K562 (cell line): ENCODE data around the gene CFHR4. TPM values are rescaled to one million over a fixed set of nuclear protein-coding genes. Genes with fewer than 3 reads are reported as not detected.

ENCODE experiments used
- ATAC-seq: fragments of 200-7000 bp; cut with Tn5 transposase; 3 replicates; pipeline ENCODE4 v1.9.1; 2020; ENCODE audit warnings: moderate library complexity
- BruUV-seq: library from RNA; stranded (reverse); fragments of 400-500 nt; replicated peaks from 2 replicates; lab custom pipeline; 2021; lab: Mats Ljungman, UMichigan
- CTCF ChIA-PET: fragments of 300-600 bp; formaldehyde crosslinking; extraction: SDS; loops from one replicate; lab custom pipeline; 2021; ENCODE audit warnings: low intra/inter-chr PET ratio; lab: Yijun Ruan, JAX
- POLR2A ChIA-PET: fragments of 300-600, 350-650 bp; sonication (Branson Sonifier 250); formaldehyde crosslinking; extraction: SDS; loops from one replicate; lab custom pipeline; 2021; ENCODE audit warnings: antibody characterized with exemption, inconsistent platforms; lab: Yijun Ruan, JAX
- DNase-seq, 4 experiments: peaks; one replicate each; pipeline versions ENCODE4 v3.0.0 to v3.0.0-alpha.2; 2011 to 2018; ENCODE audit warnings: low spot score in 3 of 4, mixed read lengths in 3 of 4; ENCODE audit errors: extremely low read depth in 1 of 4
- FAIRE-seq: peaks from 2 replicates; lab custom pipeline; 2011; peaks lifted over from hg19 to GRCh38; lab: Jason Lieb, UNC
- H2AFZ ChIP-seq: 2 replicates; pipeline ENCODE4 v1.6.0; 2011; ENCODE audit warnings: low read depth, low read length, control low read depth, inconsistent platforms
- H3K27ac ChIP-seq: fragments of 200-600 bp; 3 replicates; pipeline ENCODE4 v1.8.0; 2011; ENCODE audit warnings: low read depth, mild to moderate bottlenecking, control low read depth, inconsistent platforms, low read length, moderate library complexity, mixed read lengths; ENCODE audit errors: extremely low read depth
- H3K27me3 ChIP-seq, 2 experiments: fragments of 300-600 bp in 1 of 2; 2 replicates in 1 of 2; 3 replicates in 1 of 2; pipeline versions ENCODE4 v1.6.0 to v1.8.0; 2011; ENCODE audit warnings: inconsistent platforms in 2 of 2, low read length in 2 of 2, mild to moderate bottlenecking in 1 of 2, mixed read lengths in 1 of 2, moderate library complexity in 1 of 2; ENCODE audit not compliant: control insufficient read depth in 2 of 2, insufficient read depth in 2 of 2
- H3K36me3 ChIP-seq: fragments of 300-600 bp; 3 replicates; pipeline ENCODE4 v1.8.0; 2011; ENCODE audit warnings: mild to moderate bottlenecking, low read length, inconsistent platforms; ENCODE audit not compliant: control insufficient read depth, insufficient read depth
- H3K4me1 ChIP-seq, 2 experiments: fragments of 200-600 bp in 1 of 2; replicated peaks in 1 of 2; 2 replicates in 1 of 2; 3 replicates in 1 of 2; pipeline versions ENCODE4 v1.5.1 to v1.8.0; 2011; ENCODE audit warnings: inconsistent platforms in 2 of 2, low read length in 2 of 2, mild to moderate bottlenecking in 1 of 2, mixed read lengths in 1 of 2, moderate library complexity in 1 of 2; ENCODE audit not compliant: control insufficient read depth in 2 of 2, insufficient read depth in 2 of 2
- H3K4me2 ChIP-seq: 2 replicates; pipeline ENCODE4 v1.6.1; 2011; ENCODE audit warnings: low read length, control low read depth, inconsistent platforms, mixed read lengths; ENCODE audit not compliant: insufficient read depth
- H3K4me3 ChIP-seq: fragments of 200-600 bp; sonication (generic), shearing (Covaris generic); 2 replicates; pipeline ENCODE4 v1.5.1; 2016; ENCODE audit warnings: control low read depth, inconsistent platforms
- H3K79me2 ChIP-seq: fragments of 200-600 bp; 3 replicates; pipeline ENCODE4 v1.8.0; 2011; ENCODE audit warnings: low read length, inconsistent platforms; ENCODE audit not compliant: control insufficient read depth, insufficient read depth
- H3K9ac ChIP-seq, 2 experiments: 2 replicates each; pipeline versions ENCODE4 v1.6.0 to v1.6.1; 2011; ENCODE audit warnings: low read depth in 2 of 2, low read length in 2 of 2, control low read depth in 1 of 2, inconsistent platforms in 1 of 2, mild to moderate bottlenecking in 1 of 2, mixed read lengths in 1 of 2; ENCODE audit not compliant: insufficient read depth in 1 of 2
- H3K9me1 ChIP-seq: one replicate; pipeline ENCODE4 v1.6.0; 2011; ENCODE audit warnings: inconsistent platforms, mild to moderate bottlenecking, low read length, moderate library complexity; ENCODE audit not compliant: control insufficient read depth, insufficient read depth
- H3K9me3 ChIP-seq: replicated peaks from 2 replicates; pipeline ENCODE4 v1.5.1; 2011; ENCODE audit warnings: low read depth, low read length, inconsistent platforms; ENCODE audit not compliant: control insufficient read depth, insufficient read depth
- H4K20me1 ChIP-seq: replicated peaks from 2 replicates; pipeline ENCODE4 v1.6.1; 2011; ENCODE audit warnings: low read length, inconsistent platforms, mixed read lengths; ENCODE audit not compliant: control insufficient read depth, insufficient read depth
- BCOR ChIP-seq: fragments of 450-650 bp; IDR thresholded peaks from 2 replicates; pipeline ENCODE4 v1.6.1; 2016
- BRF1 ChIP-seq: IDR thresholded peaks from 3 replicates; pipeline ENCODE4 v1.6.1; 2011; ENCODE audit warnings: borderline replicate concordance, mild to moderate bottlenecking; ENCODE audit not compliant: insufficient read length; ENCODE audit errors: extremely low read depth
- CBX8 ChIP-seq: fragments of 200-600 bp; sonication (generic); IDR thresholded peaks from 2 replicates; pipeline ENCODE4 v1.6.1; 2012; ENCODE audit warnings: borderline replicate concordance, mixed run types, low read depth, mild to moderate bottlenecking, moderate library complexity, mixed read lengths, low read length, control low read depth, inconsistent platforms; ENCODE audit not compliant: poor library complexity, severe bottlenecking; ENCODE audit errors: extremely low read depth
- ETV6 ChIP-seq, 3 experiments: fragments of 150-350 bp in 1 of 3; sonication (generic) in 1 of 3; formaldehyde crosslinking in 1 of 3; IDR thresholded peaks; 2 replicates each; pipeline versions ENCODE4 v1.6.1 to v1.8.0; 2014 to 2022; ENCODE audit warnings: borderline replicate concordance in 2 of 3, low read depth in 2 of 3, antibody characterized with exemption in 1 of 3, low read length in 1 of 3, mild to moderate bottlenecking in 1 of 3, missing genetic modification reagents in 1 of 3
- HEY1 ChIP-seq: fragments of 250-450 bp; sonication (Bioruptor Pico); IDR thresholded peaks from 2 replicates; pipeline ENCODE4 v1.5.0; 2020; ENCODE audit warnings: mild to moderate bottlenecking, moderate library complexity, borderline replicate concordance
- ILK ChIP-seq: fragments of 450-650 bp; IDR thresholded peaks from 2 replicates; pipeline ENCODE4 v1.6.1; 2016; ENCODE audit warnings: missing genetic modification characterization, low read depth, mild to moderate bottlenecking, missing compliant biosample characterization, moderate library complexity, borderline replicate concordance
- LARP7 ChIP-seq: fragments of 450-650 bp; IDR thresholded peaks from 2 replicates; pipeline ENCODE4 v1.6.1; 2016
- MAFG ChIP-seq: fragments of 450-650 bp; conservative IDR thresholded peaks from 2 replicates; pipeline ENCODE4 v1.6.1; 2016; ENCODE audit warnings: missing genetic modification characterization, missing compliant biosample characterization
- NCOA6 ChIP-seq: fragments of 450-650 bp; IDR thresholded peaks from 2 replicates; pipeline ENCODE4 v1.6.1; 2017; ENCODE audit warnings: mild to moderate bottlenecking
- OTX1 ChIP-seq: fragments of 450-650 bp; formaldehyde crosslinking; IDR thresholded peaks from 2 replicates; pipeline ENCODE4 v1.4.0; 2022; ENCODE audit warnings: mild to moderate bottlenecking
- POLR2B ChIP-seq: fragments of 450-650 bp; IDR thresholded peaks from 2 replicates; pipeline ENCODE4 v1.6.1; 2018; ENCODE audit warnings: low read depth; ENCODE audit not compliant: partially characterized antibody
- RBM15 ChIP-seq: fragments of 200-400 bp; formaldehyde crosslinking; IDR thresholded peaks from 2 replicates; pipeline ENCODE4 v1.6.1; 2018; ENCODE audit warnings: mild to moderate bottlenecking, low read length, moderate library complexity; ENCODE audit not compliant: insufficient read depth
- VEZF1 ChIP-seq: fragments of 200-800 bp; sonication (Bioruptor generic); IDR thresholded peaks from 2 replicates; pipeline ENCODE4 v1.6.1; 2017; ENCODE audit warnings: missing genetic modification characterization, missing compliant biosample characterization
- ZNF184 ChIP-seq: sonication (generic); formaldehyde crosslinking; IDR thresholded peaks from 2 replicates; pipeline ENCODE4 v1.5.0; 2020; ENCODE audit warnings: missing genetic modification reagents
- ZNF76 ChIP-seq: fragments of 250-450 bp; sonication (Bioruptor Pico); IDR thresholded peaks from 2 replicates; pipeline ENCODE4 v1.4.0; 2020; ENCODE audit warnings: mild to moderate bottlenecking, moderate library complexity, borderline replicate concordance
- ZNF778 ChIP-seq: fragments of 450-650 bp; formaldehyde crosslinking; IDR thresholded peaks from 2 replicates; pipeline ENCODE4 v1.4.0; 2020; ENCODE audit warnings: mild to moderate bottlenecking, moderate library complexity
- WGBS: fragments of 100-300 bp; shearing (Covaris generic); methylation state at CpG from one replicate; pipeline ENCODE4 v1.1.6; 2016; ENCODE audit warnings: low coverage, mixed read lengths; ENCODE audit not compliant: insufficient coverage; ENCODE audit errors: missing lambda C conversion rate; 5-methylcytosine and 5-hydroxymethylcytosine counted together
- in situ Hi-C: fragments of 300-500 bp; cut with MboI; formaldehyde crosslinking; loops from 4 replicates; pipeline ENCODE4 v1.15.0; 2018; ENCODE audit warnings: inconsistent platforms, mixed read lengths
- intact Hi-C: fragments of 100-400 bp; cut with micrococcal nuclease; formaldehyde crosslinking; loops from 2 replicates; pipeline ENCODE4 v1.14.2; 2022
- polyA plus RNA-seq, 8 experiments: library from polyadenylated mRNA; depleted of rRNA in 4 of 8; stranded (reverse) in 5 of 8; unstranded in 3 of 8; fragments of >200 nt; fragmentation: Nextera tagmentation in 2 of 8; fragmentation: Illumina TruSeq in 1 of 8; extraction: Ambion mirVana in 2 of 8; extraction: Trizol in 1 of 8; gene quantifications; 2 replicates each; pipeline versions ENCODE4 v1.2.1 to v1.2.3, GENCODE V29; 2011 to 2014; ENCODE audit warnings: inconsistent platforms in 1 of 8, missing spikeins in 1 of 8
- total RNA-seq, 7 experiments: library from RNA; depleted of rRNA in 6 of 7; stranded (reverse); fragments of >200 nt in 6 of 7; fragmentation: Illumina TruSeq in 2 of 7; extraction: Trizol in 2 of 7; gene quantifications; 2 replicates each; pipeline versions ENCODE4 v1.2.1 to v1.2.3, GENCODE V29; 2011 to 2021; ENCODE audit warnings: low replicate concordance in 1 of 7
- TF ChIP-seq, protein P1 (sequence below): sonication (generic); formaldehyde crosslinking; IDR thresholded peaks from 2 replicates; pipeline ENCODE4 v1.9.0; 2022; ENCODE audit warnings: mild to moderate bottlenecking, missing genetic modification reagents
- TF ChIP-seq, protein P2 (sequence below), 2 experiments: fragments of 450-650 bp; IDR thresholded peaks; 2 replicates each; pipeline ENCODE4 v1.6.1; 2018; ENCODE audit warnings: mild to moderate bottlenecking in 2 of 2, low read depth in 1 of 2; ENCODE audit not compliant: partially characterized antibody in 2 of 2

CFHR4 gene
- total and polyA plus RNA-seq, 9 of the 15 experiments (the other 6 are each of a cell fraction or from before 2014, with no cell fraction given) = 0.04 to 0.13 TPM; not detected in 7

GRCh38 chr1:196955926-196956325 lies 68.1 kb downstream of the CFHR4 start:
- Histone ChIP-seq H3K9me1 (no peaks in the 10 kb centered on the region), H3K9ac (no peak overlapping the region), H4K20me1 (no peaks in the 10 kb centered on the region), H3K9me3 (no peaks in the 10 kb centered on the region), H3K4me2 (no peak overlapping the region), H3K36me3 (no peaks in the 10 kb centered on the region), H2AFZ (no peak overlapping the region), H3K79me2 (no peaks in the 10 kb centered on the region), H3K27me3 (no peaks in the 10 kb centered on the region)
- ChIA-PET CTCF (no interaction called here), POLR2A (interaction anchor here (1.0 kb wide), 1 partner anchor 10 kb away, joined by 3 read pairs; no protein-coding TSS in a partner anchor)
- in situ Hi-C loops = no loop called here
- 0% methylated on average over 1 of the region's 1 CpG for WGBS
- FAIRE-seq = no peak
- intact Hi-C loops = no loop called here
- TF ChIP-seq BRF1 (no peak), HEY1 (CRISPR knock-in tag) (no peak), MAFG (tag) (no peak), ZNF76 (CRISPR knock-in tag) (no peak), VEZF1 (CRISPR knock-in tag) (no peak), ZNF778 (CRISPR knock-in tag) (no peak), BCOR (no peak), POLR2B (no peak), OTX1 (CRISPR knock-in tag) (no peak), ILK (tag) (no peak), ZNF184 (CRISPR knock-in tag) (no peak), CBX8 (no peak), ETV6 (IDR thresholded peaks at IDR 0.05; ENCODE audit: borderline replicate concordance in 1 of 2, low read depth in 2 of 2, low read length in 1 of 2) (no peak), ETV6 (CRISPR knock-in tag; IDR thresholded peaks at IDR 0.05; ENCODE audit: borderline replicate concordance) (no peak), RBM15 (no peak), NCOA6 (no peak), LARP7 (no peak)
- TF ChIP-seq, protein P1, sequence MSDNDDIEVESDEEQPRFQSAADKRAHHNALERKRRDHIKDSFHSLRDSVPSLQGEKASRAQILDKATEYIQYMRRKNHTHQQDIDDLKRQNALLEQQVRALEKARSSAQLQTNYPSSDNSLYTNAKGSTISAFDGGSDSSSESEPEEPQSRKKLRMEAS = no peak
- TF ChIP-seq, protein P2, sequence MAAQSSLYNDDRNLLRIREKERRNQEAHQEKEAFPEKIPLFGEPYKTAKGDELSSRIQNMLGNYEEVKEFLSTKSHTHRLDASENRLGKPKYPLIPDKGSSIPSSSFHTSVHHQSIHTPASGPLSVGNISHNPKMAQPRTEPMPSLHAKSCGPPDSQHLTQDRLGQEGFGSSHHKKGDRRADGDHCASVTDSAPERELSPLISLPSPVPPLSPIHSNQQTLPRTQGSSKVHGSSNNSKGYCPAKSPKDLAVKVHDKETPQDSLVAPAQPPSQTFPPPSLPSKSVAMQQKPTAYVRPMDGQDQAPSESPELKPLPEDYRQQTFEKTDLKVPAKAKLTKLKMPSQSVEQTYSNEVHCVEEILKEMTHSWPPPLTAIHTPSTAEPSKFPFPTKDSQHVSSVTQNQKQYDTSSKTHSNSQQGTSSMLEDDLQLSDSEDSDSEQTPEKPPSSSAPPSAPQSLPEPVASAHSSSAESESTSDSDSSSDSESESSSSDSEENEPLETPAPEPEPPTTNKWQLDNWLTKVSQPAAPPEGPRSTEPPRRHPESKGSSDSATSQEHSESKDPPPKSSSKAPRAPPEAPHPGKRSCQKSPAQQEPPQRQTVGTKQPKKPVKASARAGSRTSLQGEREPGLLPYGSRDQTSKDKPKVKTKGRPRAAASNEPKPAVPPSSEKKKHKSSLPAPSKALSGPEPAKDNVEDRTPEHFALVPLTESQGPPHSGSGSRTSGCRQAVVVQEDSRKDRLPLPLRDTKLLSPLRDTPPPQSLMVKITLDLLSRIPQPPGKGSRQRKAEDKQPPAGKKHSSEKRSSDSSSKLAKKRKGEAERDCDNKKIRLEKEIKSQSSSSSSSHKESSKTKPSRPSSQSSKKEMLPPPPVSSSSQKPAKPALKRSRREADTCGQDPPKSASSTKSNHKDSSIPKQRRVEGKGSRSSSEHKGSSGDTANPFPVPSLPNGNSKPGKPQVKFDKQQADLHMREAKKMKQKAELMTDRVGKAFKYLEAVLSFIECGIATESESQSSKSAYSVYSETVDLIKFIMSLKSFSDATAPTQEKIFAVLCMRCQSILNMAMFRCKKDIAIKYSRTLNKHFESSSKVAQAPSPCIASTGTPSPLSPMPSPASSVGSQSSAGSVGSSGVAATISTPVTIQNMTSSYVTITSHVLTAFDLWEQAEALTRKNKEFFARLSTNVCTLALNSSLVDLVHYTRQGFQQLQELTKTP (IDR thresholded peaks at IDR 0.05; ENCODE audit: low read depth in 1 of 2, partially characterized antibody in 2 of 2) = no peak
- TF ChIP-seq, all 486 proteins: peak for 0
- Histone ChIP-seq H3K27ac (no peak overlapping the region), H3K4me1 (no peaks in the 10 kb centered on the region), H3K4me3 (no peak overlapping the region)
- ATAC-seq = no peak
- no peak for DNase-seq
- no TSS peak for BruUV-seq
